IPS DF 19.7 (cell line): Measurements from ENCODE around the gene NT5C3A.
"Not testable (repeated sequence)": the region's sequence is repeated elsewhere in the genome, so short reads cannot be mapped to it uniquely, and the experiment has no call there.

Experiments
- DNase-seq: peaks from one replicate; pipeline ENCODE4 v3.0.0-alpha.2; 2013; ENCODE audit warnings: low read depth, low spot score

NT5C3A gene

GRCh38 chr7:32979902-32980301 lies 82.7 kb downstream of the NT5C3A start:
- not testable (repeated sequence) for DNase-seq

GRCh38 chr7:32979246-32979645 lies 83.3 kb downstream of the NT5C3A start:
- DNase-seq: not testable (repeated sequence)

GRCh38 chr7:32977159-32977558 lies 85.4 kb downstream of the NT5C3A start:
- not testable (repeated sequence) for DNase-seq

GRCh38 chr7:32971967-32972366 lies 90.6 kb downstream of the NT5C3A start:
- not testable (repeated sequence) for DNase-seq

GRCh38 chr7:32967268-32967582 lies 95.4 kb downstream of the NT5C3A start:
- DNase-seq: not testable (repeated sequence)

- DNase-seq: not testable (repeated sequence)
Measured at GRCh38 chr7:32966489-32967267, 95.9 kb downstream of the NT5C3A start.

GRCh38 chr7:32964461-32965159 lies 98.0 kb downstream of the NT5C3A start:
- not testable (repeated sequence) for DNase-seq
